ENCODE data around the gene LMNB1.
"Not testable (repeated sequence)": the region's sequence is repeated elsewhere in the genome, so short reads cannot be mapped to it uniquely, and the experiment has no call there.

LMNB1 gene

GRCh38 chr5:126831156-126831555 is 54.2 kb downstream of the LMNB1 start:
- no peak for DNase-seq

- DNase-seq = no peak
Measured at GRCh38 chr5:126836778-126837177, 59.8 kb downstream of the LMNB1 start.

- DNase-seq = no peak
Measured at GRCh38 chr5:126837242-126837641, 60.3 kb downstream of the LMNB1 start.

- DNase-seq = no peak
Measured at GRCh38 chr5:126837906-126838539, 61.1 kb downstream of the LMNB1 start.

- DNase-seq = not testable (repeated sequence)
Measured at GRCh38 chr5:126839407-126839806, 62.5 kb downstream of the LMNB1 start.

GRCh38 chr5:126843375-126843774 is 66.4 kb downstream of the LMNB1 start:
- DNase-seq = not testable (repeated sequence)

GRCh38 chr5:126845470-126846070 is 68.6 kb downstream of the LMNB1 start:
- peak; percentile 74 for DNase-seq

GRCh38 chr5:126846344-126846743 is 69.4 kb downstream of the LMNB1 start:
- no peak for DNase-seq

GRCh38 chr5:126846744-126847455 is 70.0 kb downstream of the LMNB1 start:
- DNase-seq = no peak

- DNase-seq = no peak
Measured at GRCh38 chr5:126847456-126847820, 70.5 kb downstream of the LMNB1 start.

GRCh38 chr5:126847826-126848251 is 70.9 kb downstream of the LMNB1 start:
- DNase-seq = no peak

- DNase-seq = no peak
Measured at GRCh38 chr5:126848253-126848652, 71.3 kb downstream of the LMNB1 start.

GRCh38 chr5:126849101-126849678 is 72.3 kb downstream of the LMNB1 start:
- no peak for DNase-seq

- DNase-seq = no peak
Measured at GRCh38 chr5:126851501-126852011, 74.6 kb downstream of the LMNB1 start.

- DNase-seq = no peak
Measured at GRCh38 chr5:126852091-126852571, 75.2 kb downstream of the LMNB1 start.

GRCh38 chr5:126852841-126853271 is 75.9 kb downstream of the LMNB1 start:
- no peak for DNase-seq

- DNase-seq = peak; percentile 66
Measured at GRCh38 chr5:126853541-126854307, 76.8 kb downstream of the LMNB1 start.

- DNase-seq = no peak
Measured at GRCh38 chr5:126854526-126855110, 77.7 kb downstream of the LMNB1 start.

- no peak for DNase-seq
Measured at GRCh38 chr5:126855266-126855665, 78.3 kb downstream of the LMNB1 start.

GRCh38 chr5:126857472-126858410 is 80.8 kb downstream of the LMNB1 start:
- DNase-seq = no peak

GRCh38 chr5:126858441-126858840 is 81.5 kb downstream of the LMNB1 start:
- no peak for DNase-seq

All from activated CD8-positive, alpha-beta memory T cell treated with anti-CD3 and anti-CD28 coated beads for 24 hours (primary cell).